H1 (cell line): Measurements from ENCODE around the gene ADCY3. TPM values are rescaled to one million over a fixed set of nuclear protein-coding genes. Genes with fewer than 3 reads are reported as not detected.

Experiments used
- polyA plus RNA-seq, 7 experiments: library from polyadenylated mRNA; depleted of rRNA in 3 of 7; stranded (reverse) in 5 of 7; unstranded in 2 of 7; fragments of >200 nt in 5 of 7; fragments of 200-250 nt in 2 of 7; gene quantifications; 1 replicate in 5 of 7; 2 replicates in 1 of 7; 4 replicates in 1 of 7; pipeline versions ENCODE4 v1.2.1 to v1.2.3, GENCODE V29; 2011 to 2013; ENCODE audit warnings: missing spikeins in 2 of 7, mixed read lengths in 2 of 7
- small RNA-seq: library from polyadenylated mRNA; stranded (forward); fragments of <200 nt; extraction: miRNeasy Mini kit (QIAGEN cat#:217004); gene quantifications from one replicate; pipeline ENCODE3, GENCODE V24; 2013; ENCODE audit not compliant: insufficient read depth
- total RNA-seq: library from RNA; stranded (reverse); fragmentation: NEBNext Ultra II Directional; extraction: Animal tissue kit (Norgen Biotek cat#: 25700); gene quantifications from 2 replicates; pipeline ENCODE4 v1.2.1, GENCODE V29; 2021
- TF ChIP-seq, protein P1 (sequence below): fragments of 300-600 bp; sonication (generic); IDR thresholded peaks from 2 replicates; pipeline ENCODE4 v1.7.1; 2012; ENCODE audit warnings: low read length, moderate library complexity, mild to moderate bottlenecking, inconsistent platforms; ENCODE audit not compliant: insufficient replicate concordance

Gene ADCY3
- total and polyA plus RNA-seq, 2 of the 8 experiments (the other 6 are each of a cell fraction or from before 2014, with no cell fraction given) = 45.1 to 52.9 TPM

DNA sequence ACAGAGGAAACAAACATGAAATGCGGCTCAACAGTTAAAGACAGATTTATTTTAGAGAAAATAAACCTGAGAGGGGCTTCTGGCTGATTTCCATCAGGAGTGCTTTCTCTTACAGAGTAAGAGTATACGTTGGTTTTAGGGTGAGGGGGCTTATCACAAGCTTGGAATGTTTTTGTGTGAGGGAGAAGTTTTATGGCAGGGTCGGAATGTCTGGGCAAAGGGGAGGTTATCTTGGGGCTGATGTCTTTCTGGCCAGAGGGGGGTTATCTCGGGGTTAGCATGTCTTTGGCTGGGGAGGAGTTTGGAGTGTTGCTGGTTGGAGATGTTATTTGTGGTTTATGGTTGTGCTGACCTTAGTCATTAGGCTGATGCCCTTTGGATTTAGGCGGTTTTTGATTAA lies 149.0 kb downstream of the ADCY3 start (continued):
- TF ChIP-seq, protein P1, sequence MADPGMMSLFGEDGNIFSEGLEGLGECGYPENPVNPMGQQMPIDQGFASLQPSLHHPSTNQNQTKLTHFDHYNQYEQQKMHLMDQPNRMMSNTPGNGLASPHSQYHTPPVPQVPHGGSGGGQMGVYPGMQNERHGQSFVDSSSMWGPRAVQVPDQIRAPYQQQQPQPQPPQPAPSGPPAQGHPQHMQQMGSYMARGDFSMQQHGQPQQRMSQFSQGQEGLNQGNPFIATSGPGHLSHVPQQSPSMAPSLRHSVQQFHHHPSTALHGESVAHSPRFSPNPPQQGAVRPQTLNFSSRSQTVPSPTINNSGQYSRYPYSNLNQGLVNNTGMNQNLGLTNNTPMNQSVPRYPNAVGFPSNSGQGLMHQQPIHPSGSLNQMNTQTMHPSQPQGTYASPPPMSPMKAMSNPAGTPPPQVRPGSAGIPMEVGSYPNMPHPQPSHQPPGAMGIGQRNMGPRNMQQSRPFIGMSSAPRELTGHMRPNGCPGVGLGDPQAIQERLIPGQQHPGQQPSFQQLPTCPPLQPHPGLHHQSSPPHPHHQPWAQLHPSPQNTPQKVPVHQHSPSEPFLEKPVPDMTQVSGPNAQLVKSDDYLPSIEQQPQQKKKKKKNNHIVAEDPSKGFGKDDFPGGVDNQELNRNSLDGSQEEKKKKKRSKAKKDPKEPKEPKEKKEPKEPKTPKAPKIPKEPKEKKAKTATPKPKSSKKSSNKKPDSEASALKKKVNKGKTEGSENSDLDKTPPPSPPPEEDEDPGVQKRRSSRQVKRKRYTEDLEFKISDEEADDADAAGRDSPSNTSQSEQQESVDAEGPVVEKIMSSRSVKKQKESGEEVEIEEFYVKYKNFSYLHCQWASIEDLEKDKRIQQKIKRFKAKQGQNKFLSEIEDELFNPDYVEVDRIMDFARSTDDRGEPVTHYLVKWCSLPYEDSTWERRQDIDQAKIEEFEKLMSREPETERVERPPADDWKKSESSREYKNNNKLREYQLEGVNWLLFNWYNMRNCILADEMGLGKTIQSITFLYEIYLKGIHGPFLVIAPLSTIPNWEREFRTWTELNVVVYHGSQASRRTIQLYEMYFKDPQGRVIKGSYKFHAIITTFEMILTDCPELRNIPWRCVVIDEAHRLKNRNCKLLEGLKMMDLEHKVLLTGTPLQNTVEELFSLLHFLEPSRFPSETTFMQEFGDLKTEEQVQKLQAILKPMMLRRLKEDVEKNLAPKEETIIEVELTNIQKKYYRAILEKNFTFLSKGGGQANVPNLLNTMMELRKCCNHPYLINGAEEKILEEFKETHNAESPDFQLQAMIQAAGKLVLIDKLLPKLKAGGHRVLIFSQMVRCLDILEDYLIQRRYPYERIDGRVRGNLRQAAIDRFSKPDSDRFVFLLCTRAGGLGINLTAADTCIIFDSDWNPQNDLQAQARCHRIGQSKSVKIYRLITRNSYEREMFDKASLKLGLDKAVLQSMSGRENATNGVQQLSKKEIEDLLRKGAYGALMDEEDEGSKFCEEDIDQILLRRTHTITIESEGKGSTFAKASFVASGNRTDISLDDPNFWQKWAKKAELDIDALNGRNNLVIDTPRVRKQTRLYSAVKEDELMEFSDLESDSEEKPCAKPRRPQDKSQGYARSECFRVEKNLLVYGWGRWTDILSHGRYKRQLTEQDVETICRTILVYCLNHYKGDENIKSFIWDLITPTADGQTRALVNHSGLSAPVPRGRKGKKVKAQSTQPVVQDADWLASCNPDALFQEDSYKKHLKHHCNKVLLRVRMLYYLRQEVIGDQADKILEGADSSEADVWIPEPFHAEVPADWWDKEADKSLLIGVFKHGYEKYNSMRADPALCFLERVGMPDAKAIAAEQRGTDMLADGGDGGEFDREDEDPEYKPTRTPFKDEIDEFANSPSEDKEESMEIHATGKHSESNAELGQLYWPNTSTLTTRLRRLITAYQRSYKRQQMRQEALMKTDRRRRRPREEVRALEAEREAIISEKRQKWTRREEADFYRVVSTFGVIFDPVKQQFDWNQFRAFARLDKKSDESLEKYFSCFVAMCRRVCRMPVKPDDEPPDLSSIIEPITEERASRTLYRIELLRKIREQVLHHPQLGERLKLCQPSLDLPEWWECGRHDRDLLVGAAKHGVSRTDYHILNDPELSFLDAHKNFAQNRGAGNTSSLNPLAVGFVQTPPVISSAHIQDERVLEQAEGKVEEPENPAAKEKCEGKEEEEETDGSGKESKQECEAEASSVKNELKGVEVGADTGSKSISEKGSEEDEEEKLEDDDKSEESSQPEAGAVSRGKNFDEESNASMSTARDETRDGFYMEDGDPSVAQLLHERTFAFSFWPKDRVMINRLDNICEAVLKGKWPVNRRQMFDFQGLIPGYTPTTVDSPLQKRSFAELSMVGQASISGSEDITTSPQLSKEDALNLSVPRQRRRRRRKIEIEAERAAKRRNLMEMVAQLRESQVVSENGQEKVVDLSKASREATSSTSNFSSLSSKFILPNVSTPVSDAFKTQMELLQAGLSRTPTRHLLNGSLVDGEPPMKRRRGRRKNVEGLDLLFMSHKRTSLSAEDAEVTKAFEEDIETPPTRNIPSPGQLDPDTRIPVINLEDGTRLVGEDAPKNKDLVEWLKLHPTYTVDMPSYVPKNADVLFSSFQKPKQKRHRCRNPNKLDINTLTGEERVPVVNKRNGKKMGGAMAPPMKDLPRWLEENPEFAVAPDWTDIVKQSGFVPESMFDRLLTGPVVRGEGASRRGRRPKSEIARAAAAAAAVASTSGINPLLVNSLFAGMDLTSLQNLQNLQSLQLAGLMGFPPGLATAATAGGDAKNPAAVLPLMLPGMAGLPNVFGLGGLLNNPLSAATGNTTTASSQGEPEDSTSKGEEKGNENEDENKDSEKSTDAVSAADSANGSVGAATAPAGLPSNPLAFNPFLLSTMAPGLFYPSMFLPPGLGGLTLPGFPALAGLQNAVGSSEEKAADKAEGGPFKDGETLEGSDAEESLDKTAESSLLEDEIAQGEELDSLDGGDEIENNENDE = no peak

Small RNAs within 50 kb of the gene (small RNA-seq; reads per million reads assigned to genes)
- gene AC013267.1 = not detected
- not detected for gene RF00016

Other genes with a start within 250 kb of the ADCY3 start
- gene PTRHD1, start 126.8 kb downstream of the ADCY3 start, total RNA-seq = 46.2 and 48.6 TPM in 2 replicates
- 91.9 and 101 TPM in 2 replicates for gene PTRHD1, start 126.8 kb downstream of the ADCY3 start, polyA plus RNA-seq (2011; rRNA removed)
- gene CENPO, start 126.8 kb downstream of the ADCY3 start, total RNA-seq = 46.3 and 47.0 TPM in 2 replicates
- gene CENPO, start 126.8 kb downstream of the ADCY3 start, polyA plus RNA-seq (2011; rRNA removed) = 34.4 and 36.1 TPM in 2 replicates
- gene DNAJC27, start 51.7 kb upstream of the ADCY3 start, total RNA-seq = 3.7 and 4.5 TPM in 2 replicates
- gene DNAJC27, start 51.7 kb upstream of the ADCY3 start, polyA plus RNA-seq (2011; rRNA removed) = 1.4 and 1.5 TPM in 2 replicates
- gene EFR3B, start 121.8 kb upstream of the ADCY3 start, total RNA-seq = 8.8 and 9.6 TPM in 2 replicates
- gene EFR3B, start 121.8 kb upstream of the ADCY3 start, polyA plus RNA-seq (2011; rRNA removed) = 3.4 and 4.9 TPM in 2 replicates
- 1.7 and 2.2 TPM in 2 replicates for gene POMC, start 248.3 kb upstream of the ADCY3 start, total RNA-seq
- gene POMC, start 248.3 kb upstream of the ADCY3 start, polyA plus RNA-seq (2011; rRNA removed) = 4.7 and 6.1 TPM in 2 replicates